Measurements from ENCODE around the gene MORF4L1.

MORF4L1 gene

GRCh38 chr15:78933823-78934654, 61.3 kb downstream of the MORF4L1 start:
- TF ChIP-seq, protein P1, sequence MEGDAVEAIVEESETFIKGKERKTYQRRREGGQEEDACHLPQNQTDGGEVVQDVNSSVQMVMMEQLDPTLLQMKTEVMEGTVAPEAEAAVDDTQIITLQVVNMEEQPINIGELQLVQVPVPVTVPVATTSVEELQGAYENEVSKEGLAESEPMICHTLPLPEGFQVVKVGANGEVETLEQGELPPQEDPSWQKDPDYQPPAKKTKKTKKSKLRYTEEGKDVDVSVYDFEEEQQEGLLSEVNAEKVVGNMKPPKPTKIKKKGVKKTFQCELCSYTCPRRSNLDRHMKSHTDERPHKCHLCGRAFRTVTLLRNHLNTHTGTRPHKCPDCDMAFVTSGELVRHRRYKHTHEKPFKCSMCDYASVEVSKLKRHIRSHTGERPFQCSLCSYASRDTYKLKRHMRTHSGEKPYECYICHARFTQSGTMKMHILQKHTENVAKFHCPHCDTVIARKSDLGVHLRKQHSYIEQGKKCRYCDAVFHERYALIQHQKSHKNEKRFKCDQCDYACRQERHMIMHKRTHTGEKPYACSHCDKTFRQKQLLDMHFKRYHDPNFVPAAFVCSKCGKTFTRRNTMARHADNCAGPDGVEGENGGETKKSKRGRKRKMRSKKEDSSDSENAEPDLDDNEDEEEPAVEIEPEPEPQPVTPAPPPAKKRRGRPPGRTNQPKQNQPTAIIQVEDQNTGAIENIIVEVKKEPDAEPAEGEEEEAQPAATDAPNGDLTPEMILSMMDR (IDR thresholded peaks at IDR 0.05; ENCODE audit: insufficient read depth, low read depth, low read length, missing control alignments): no peak
- DNase-seq (ENCODE audit: low read depth): no peak
- no peak overlapping the region for H3K4me3 ChIP-seq (ENCODE audit: low read depth, low read length)

DNA sequence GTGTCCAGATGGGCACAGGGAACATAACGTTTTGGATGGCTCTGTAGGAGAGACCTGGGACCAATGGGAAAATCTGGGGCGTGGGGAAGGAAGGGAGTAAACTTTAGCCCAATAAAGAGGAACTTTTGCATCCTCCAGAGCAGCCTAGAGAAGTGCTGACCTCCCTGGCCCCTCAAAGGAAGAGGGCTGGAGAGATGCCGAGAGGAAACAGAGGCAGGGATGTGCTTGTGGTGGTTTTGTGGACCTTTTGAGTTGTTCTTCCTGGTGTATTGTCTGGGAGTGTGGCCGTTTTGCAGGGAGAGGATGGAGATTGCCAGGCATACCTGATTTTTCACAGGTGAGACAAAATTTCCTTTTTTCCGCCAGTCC, 61.9 kb downstream of the MORF4L1 start:
- no peak for DNase-seq (ENCODE audit: low read depth)
- TF ChIP-seq, protein P1 (IDR thresholded peaks at IDR 0.05; ENCODE audit: insufficient read depth, low read depth, low read length, missing control alignments): no peak
- H3K4me3 ChIP-seq (ENCODE audit: low read depth, low read length): no peak overlapping the region

- peak overlapping the region; percentile 16; the same call in 1 of the 2 replicates for H3K4me3 ChIP-seq (ENCODE audit: low read depth, low read length)
Observed at GRCh38 chr15:78937132-78937739, 64.5 kb downstream of the MORF4L1 start.

GRCh38 chr15:78938658-78939488, 66.2 kb downstream of the MORF4L1 start:
- TF ChIP-seq, protein P1 (IDR thresholded peaks at IDR 0.05; ENCODE audit: insufficient read depth, low read depth, low read length, missing control alignments): no peak
- DNase-seq (ENCODE audit: low read depth): peak; percentile 91
- peak overlapping the region; percentile 62 for H3K4me3 ChIP-seq (ENCODE audit: low read depth, low read length)

More at GRCh38 chr15:78937132-78937739, 64.5 kb downstream of the MORF4L1 start:
- TF ChIP-seq, protein P1 (IDR thresholded peaks at IDR 0.05; ENCODE audit: insufficient read depth, low read depth, low read length, missing control alignments): no peak
- DNase-seq (ENCODE audit: low read depth): no peak

DNA sequence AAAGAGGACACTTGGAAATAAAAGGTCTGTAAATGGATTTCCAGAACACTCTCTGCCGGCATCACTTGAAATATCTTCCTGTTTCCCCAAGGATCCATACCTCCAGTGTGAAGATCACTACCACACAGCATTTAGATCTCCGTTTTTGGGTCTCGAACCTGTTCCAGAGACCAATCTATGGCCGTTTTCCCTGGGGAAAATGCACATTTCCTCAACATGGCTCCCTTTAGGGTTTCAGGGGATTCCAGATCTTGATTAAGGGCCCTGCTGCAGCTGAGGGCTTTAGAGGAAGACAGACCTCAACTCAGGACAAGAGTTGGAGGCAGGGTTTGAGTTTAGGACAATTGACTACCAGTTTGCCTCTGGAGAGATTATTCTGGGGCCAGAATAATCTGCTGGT, 70.1 kb downstream of the MORF4L1 start:
- peak overlapping the region; percentile 68 for H3K4me3 ChIP-seq (ENCODE audit: low read depth, low read length)
- TF ChIP-seq, protein P1 (IDR thresholded peaks at IDR 0.05; ENCODE audit: insufficient read depth, low read depth, low read length, missing control alignments): no peak
- DNase-seq (ENCODE audit: low read depth): no peak

DNA sequence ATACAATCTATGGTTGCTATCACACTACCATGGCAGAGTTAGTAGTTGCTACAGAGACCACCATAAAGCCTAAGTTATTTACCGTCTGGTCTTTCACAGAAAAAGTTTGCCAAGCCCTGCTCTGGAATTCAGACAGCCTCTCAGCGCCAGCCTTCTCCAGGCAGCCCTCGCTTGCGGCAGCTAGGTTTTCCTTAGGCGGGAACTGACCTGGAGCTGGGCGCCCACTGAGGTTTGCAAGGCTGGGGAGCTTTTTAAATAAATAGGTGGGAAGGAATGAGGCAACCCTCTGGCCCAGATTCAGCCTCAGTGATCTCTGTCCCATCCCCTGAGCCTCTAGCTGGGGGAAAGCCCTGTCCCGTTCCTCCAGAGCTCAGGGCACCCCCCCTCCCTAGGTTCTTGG, 71.0 kb downstream of the MORF4L1 start:
- TF ChIP-seq, protein P1 (IDR thresholded peaks at IDR 0.05; ENCODE audit: insufficient read depth, low read depth, low read length, missing control alignments): no peak
- DNase-seq (ENCODE audit: low read depth): no peak
- peak overlapping the region; percentile 68 for H3K4me3 ChIP-seq (ENCODE audit: low read depth, low read length)
